Astrocyte (in vitro differentiated cells and primary cell): Measurements from ENCODE around the gene PPP1R26. TPM values are rescaled to one million over a fixed set of nuclear protein-coding genes. Genes with fewer than 3 reads are reported as not detected.

ENCODE experiments used
- DNase-seq: peaks from one replicate; pipeline ENCODE4 v3.0.0-alpha.2; 2010; ENCODE audit warnings: low read depth
- FAIRE-seq: peaks from 2 replicates; lab custom pipeline; 2011; peaks lifted over from hg19 to GRCh38; lab: Jason Lieb, UNC
- H2AFZ ChIP-seq: 2 replicates; pipeline ENCODE4 v1.6.0; 2012; ENCODE audit warnings: low read depth, low read length, inconsistent platforms
- H3K27ac ChIP-seq: 2 replicates; pipeline ENCODE4 v1.5.1; 2011; ENCODE audit warnings: low read depth, low read length, inconsistent platforms
- H3K27me3 ChIP-seq: 2 replicates; pipeline ENCODE4 v1.6.0; 2011; ENCODE audit warnings: low read length, inconsistent platforms; ENCODE audit not compliant: insufficient read depth
- H3K36me3 ChIP-seq: 2 replicates; pipeline ENCODE4 v1.5.1; 2011; ENCODE audit warnings: low read length, inconsistent platforms; ENCODE audit not compliant: insufficient read depth
- H3K4me1 ChIP-seq: 2 replicates; pipeline ENCODE4 v1.5.1; 2011; ENCODE audit warnings: low read length, inconsistent platforms; ENCODE audit not compliant: insufficient read depth
- H3K4me2 ChIP-seq: 2 replicates; pipeline ENCODE4 v1.6.0; 2012; ENCODE audit warnings: low read length, inconsistent platforms
- H3K4me3 ChIP-seq: 2 replicates; pipeline ENCODE4 v1.5.1; 2011; ENCODE audit warnings: low read depth, mild to moderate bottlenecking, low read length, inconsistent platforms; ENCODE audit not compliant: insufficient read depth
- H3K79me2 ChIP-seq: 2 replicates; pipeline ENCODE4 v1.6.0; 2012; ENCODE audit warnings: mild to moderate bottlenecking, low read length, inconsistent platforms; ENCODE audit not compliant: insufficient read depth
- H3K9ac ChIP-seq: 2 replicates; pipeline ENCODE4 v1.6.0; 2012; ENCODE audit warnings: mild to moderate bottlenecking, low read length, inconsistent platforms
- H3K9me3 ChIP-seq: 2 replicates; pipeline ENCODE4 v1.5.1; 2012; ENCODE audit warnings: low read depth, mild to moderate bottlenecking, low read length, inconsistent platforms; ENCODE audit not compliant: insufficient read depth
- H4K20me1 ChIP-seq: 2 replicates; pipeline ENCODE4 v1.6.0; 2012; ENCODE audit warnings: low read length, inconsistent platforms; ENCODE audit not compliant: insufficient read depth
- H3K27ac Mint-ChIP-seq: one replicate; pipeline ENCODE4 v1.8.0; 2021; ENCODE audit warnings: mild to moderate bottlenecking, mixed read lengths; ENCODE audit not compliant: unreplicated experiment
- H3K27me3 Mint-ChIP-seq: one replicate; pipeline ENCODE4 v1.8.0; 2021; ENCODE audit warnings: low read depth, mixed read lengths; ENCODE audit not compliant: unreplicated experiment
- H3K36me3 Mint-ChIP-seq: one replicate; pipeline ENCODE4 v1.8.0; 2021; ENCODE audit warnings: low read depth, mixed read lengths; ENCODE audit not compliant: unreplicated experiment
- H3K4me1 Mint-ChIP-seq: one replicate; pipeline ENCODE4 v1.8.0; 2021; ENCODE audit warnings: low read depth, mixed read lengths; ENCODE audit not compliant: unreplicated experiment
- H3K4me3 Mint-ChIP-seq: one replicate; pipeline ENCODE4 v1.8.0; 2021; ENCODE audit warnings: mild to moderate bottlenecking, moderate library complexity, mixed read lengths; ENCODE audit not compliant: unreplicated experiment
- H3K9me3 Mint-ChIP-seq: one replicate; pipeline ENCODE4 v1.8.0; 2021; ENCODE audit warnings: mild to moderate bottlenecking, mixed read lengths; ENCODE audit not compliant: unreplicated experiment
- CTCF ChIP-seq: IDR thresholded peaks from 2 replicates; pipeline ENCODE4 v1.5.1; 2011; ENCODE audit warnings: low read depth, mild to moderate bottlenecking, inconsistent platforms, low read length, moderate library complexity; ENCODE audit not compliant: insufficient read depth
- EZH2 ChIP-seq: IDR thresholded peaks from 2 replicates; pipeline ENCODE4 v1.6.1; 2012; ENCODE audit warnings: mild to moderate bottlenecking, low read length, inconsistent platforms; ENCODE audit not compliant: insufficient read depth
- total RNA-seq: library from RNA; stranded (reverse); gene quantifications from 2 replicates; pipeline ENCODE4 v1.2.1, GENCODE V29; 2021

Gene PPP1R26
- total RNA-seq, 1 donor from 2014 or later = 10.6 TPM

GRCh38 chr9:135517407-135517822 lies 37.8 kb downstream of the PPP1R26 start:
- Histone ChIP-seq H3K4me2 (no peak overlapping the region), H2AFZ (no peak overlapping the region), H3K79me2 (no peaks in the 10 kb centered on the region), H3K9ac (no peak overlapping the region), H3K9me3 (no peaks in the 10 kb centered on the region), H3K4me1 (no peaks in the 10 kb centered on the region), H3K36me3 (no peaks in the 10 kb centered on the region), H3K27ac (no peak overlapping the region), H3K27me3 (peaks cover 3% of the 10 kb centered on the region), H4K20me1 (no peaks in the 10 kb centered on the region), H3K4me3 (no peak overlapping the region)
- TF ChIP-seq EZH2 (no peak), CTCF (no peak)
- Mint-ChIP-seq H3K36me3 (no peaks in the 10 kb centered on the region), H3K9me3 (no peaks in the 10 kb centered on the region), H3K4me1 (peaks cover 2% of the 10 kb centered on the region), H3K27me3 (peaks cover 11% of the 10 kb centered on the region), H3K4me3 (no peak overlapping the region), H3K27ac (no peak overlapping the region)
- no peak for DNase-seq
- no peak for FAIRE-seq

GRCh38 chr9:135519179-135519971 lies 39.8 kb downstream of the PPP1R26 start:
- no peaks in the 10 kb centered on the region for H4K20me1 ChIP-seq
- H3K27me3 ChIP-seq = peaks cover 3% of the 10 kb centered on the region
- H2AFZ ChIP-seq = no peak overlapping the region
- H3K4me3 ChIP-seq = no peak overlapping the region
- Mint-ChIP-seq H3K4me1 (peaks cover 7% of the 10 kb centered on the region), H3K27me3 (peaks cover 11% of the 10 kb centered on the region), H3K9me3 (no peaks in the 10 kb centered on the region), H3K27ac (no peak overlapping the region), H3K4me3 (no peak overlapping the region), H3K36me3 (no peaks in the 10 kb centered on the region)
- H3K4me1 ChIP-seq = no peaks in the 10 kb centered on the region
- no peak for FAIRE-seq
- no peak overlapping the region for H3K4me2 ChIP-seq
- no peaks in the 10 kb centered on the region for H3K36me3 ChIP-seq
- no peaks in the 10 kb centered on the region for H3K79me2 ChIP-seq
- no peaks in the 10 kb centered on the region for H3K9me3 ChIP-seq
- no peak for DNase-seq
- H3K27ac ChIP-seq = no peak overlapping the region
- no peak overlapping the region for H3K9ac ChIP-seq
- no peak for TF ChIP-seq EZH2
- TF ChIP-seq CTCF = no peak

- DNase-seq (no peak), FAIRE-seq (no peak)
- TF ChIP-seq EZH2 (no peak), CTCF (no peak)
- H3K4me1 Mint-ChIP-seq = peaks cover 7% of the 10 kb centered on the region
- no peak within 1 kb of the TSS for H3K4me3 Mint-ChIP-seq
- H3K4me3 ChIP-seq = no peak within 1 kb of the TSS
- H3K36me3 ChIP-seq = no peaks in the 10 kb centered on the region
- H3K27me3 ChIP-seq = peaks cover 3% of the 10 kb centered on the region
- no peak within 1 kb of the TSS for H2AFZ ChIP-seq
- no peaks in the 10 kb centered on the region for H3K4me1 ChIP-seq
- no peaks in the 10 kb centered on the region for H3K79me2 ChIP-seq
- peaks cover 11% of the 10 kb centered on the region for H3K27me3 Mint-ChIP-seq
- H3K27ac ChIP-seq = no peak within 1 kb of the TSS
- H3K27ac Mint-ChIP-seq = no peak within 1 kb of the TSS
- H3K9me3 Mint-ChIP-seq = no peaks in the 10 kb centered on the region
- no peaks in the 10 kb centered on the region for H3K36me3 Mint-ChIP-seq
- H3K9me3 ChIP-seq = no peaks in the 10 kb centered on the region
- H4K20me1 ChIP-seq = no peaks in the 10 kb centered on the region
- H3K9ac ChIP-seq = no peak within 1 kb of the TSS
- no peak within 1 kb of the TSS for H3K4me2 ChIP-seq
Observed at GRCh38 chr9:135520916-135521607, 41.5 kb downstream of the PPP1R26 start, which contains the start of gene LCN1. Gene LCN1 (plus strand): TSS chr9:135521440. CDS start chr9:135521498, 58 bp downstream.
